Epithelial cell of prostate (primary cell): ENCODE measurements around the gene HSDL2.
A peak's percentile ranks its signal among the peaks of the same experiment; 100 is the strongest.
"Not testable (repeated sequence)": the region's sequence is repeated elsewhere in the genome, so short reads cannot be mapped to it uniquely, and the experiment has no call there.

ENCODE experiments used
- DNase-seq: peaks from one replicate; pipeline ENCODE4 v3.0.0-alpha.2; 2011; ENCODE audit warnings: low read depth, low spot score
- H3K27ac ChIP-seq: fragments of 450-650 bp; 2 replicates; pipeline ENCODE4 v1.5.1; 2017; ENCODE audit warnings: mild to moderate bottlenecking

Gene HSDL2

DNA sequence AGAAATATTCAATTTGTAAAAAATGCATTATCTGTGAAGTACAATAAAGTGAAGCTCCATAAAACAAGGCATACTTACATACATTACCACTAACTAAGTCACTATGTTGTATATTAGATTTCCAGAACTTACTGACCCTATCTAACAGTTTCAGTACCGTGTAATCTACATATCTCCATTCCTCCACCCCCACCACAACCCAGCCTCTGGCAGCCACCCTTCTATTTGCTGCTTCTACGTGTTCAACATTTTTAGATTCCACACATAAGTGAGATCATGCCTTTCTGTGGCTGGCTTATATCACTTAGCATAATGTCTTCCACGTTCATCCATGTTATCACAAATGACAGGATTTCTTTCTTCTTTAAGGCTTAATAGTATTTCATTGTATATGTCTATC is 15.1 kb upstream of the HSDL2 start:
- H3K27ac ChIP-seq = no peak overlapping the region
- no peak for DNase-seq

DNA sequence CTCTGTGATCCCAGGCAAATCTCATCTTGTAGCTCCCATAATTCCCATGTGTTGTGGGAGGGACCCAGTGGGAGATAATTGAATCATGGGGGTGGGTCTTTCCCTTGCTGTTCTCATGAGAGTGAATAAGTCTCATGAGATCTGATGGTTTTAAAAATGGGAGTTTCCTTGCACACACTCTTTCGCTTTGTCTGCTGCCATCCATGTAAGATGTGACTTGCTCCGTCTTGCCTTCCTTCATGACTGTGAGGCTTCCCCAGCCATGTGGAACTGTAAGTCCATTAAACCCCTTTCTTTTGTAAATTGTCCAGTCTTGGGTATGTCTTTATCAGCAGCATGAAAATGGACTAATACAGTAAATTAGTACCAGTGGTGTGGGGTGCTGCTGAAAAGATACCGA is 14.7 kb upstream of the HSDL2 start:
- not testable (repeated sequence) for H3K27ac ChIP-seq, DNase-seq

GRCh38 chr9:112366591-112366990 is 13.3 kb upstream of the HSDL2 start:
- no peak for DNase-seq
- H3K27ac ChIP-seq = no peak overlapping the region

DNA sequence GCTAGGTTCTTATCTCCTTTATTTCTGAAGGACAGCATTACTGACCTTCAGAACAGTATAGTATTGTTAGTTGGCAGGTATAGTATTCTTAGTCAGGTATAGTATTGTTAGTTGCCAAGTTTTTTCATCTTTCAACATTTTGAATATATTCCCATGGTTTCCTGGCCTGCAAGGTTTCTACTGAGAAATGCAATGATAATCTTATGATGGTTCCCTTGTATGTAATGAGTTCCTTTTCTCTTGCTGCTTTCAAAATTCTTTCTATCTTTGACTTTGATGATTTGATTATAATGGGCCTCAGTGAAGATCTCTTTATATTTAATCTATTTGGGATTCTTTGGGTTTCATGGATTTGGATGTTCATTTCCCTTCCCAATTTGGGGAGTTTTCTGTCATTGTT is 12.4 kb upstream of the HSDL2 start:
- DNase-seq = no peak
- no peak overlapping the region for H3K27ac ChIP-seq

- no peak for DNase-seq
- no peak overlapping the region for H3K27ac ChIP-seq
Observed at GRCh38 chr9:112369817-112370216, 10.1 kb upstream of the HSDL2 start.

DNA sequence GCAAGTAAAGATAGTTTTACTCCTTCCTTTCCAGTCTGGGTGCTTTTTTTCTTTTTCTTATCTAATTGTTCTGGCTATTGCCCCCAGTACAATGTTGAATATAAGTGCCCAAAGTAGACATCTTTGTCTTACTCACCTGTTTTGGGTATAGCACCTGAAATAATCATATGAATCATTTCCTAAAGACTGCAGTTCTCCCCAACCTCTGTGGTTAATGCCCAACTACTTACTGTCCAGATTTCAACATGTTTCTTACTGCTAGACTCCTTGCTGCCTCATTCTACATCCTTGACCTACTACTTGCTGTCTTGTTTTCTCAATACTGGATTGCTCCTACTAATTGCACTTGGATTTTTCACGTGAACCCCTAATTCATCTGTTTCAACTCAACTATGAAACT is 8.8 kb upstream of the HSDL2 start:
- DNase-seq = no peak
- H3K27ac ChIP-seq = no peak overlapping the region

GRCh38 chr9:112373666-112374065 is 6.2 kb upstream of the HSDL2 start:
- DNase-seq, H3K27ac ChIP-seq: not testable (repeated sequence)

DNA sequence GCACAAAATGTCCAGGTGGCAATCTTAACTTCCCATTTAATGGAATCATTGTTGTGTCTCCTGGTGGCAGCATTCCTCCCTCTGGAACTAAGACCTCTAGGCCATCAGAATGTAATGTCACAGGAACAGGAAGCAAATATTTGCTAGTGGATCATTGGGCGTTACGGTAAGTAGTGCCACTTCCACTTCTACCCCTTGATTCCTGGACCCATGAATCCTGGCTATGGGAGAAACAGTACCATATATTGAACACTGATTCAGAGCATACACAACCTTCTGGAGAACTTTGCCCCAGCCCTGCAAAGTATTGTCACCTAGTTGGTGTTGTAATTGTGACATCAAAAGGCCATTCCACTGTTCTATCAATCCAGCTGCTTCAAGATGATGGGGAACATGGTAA is 5.7 kb upstream of the HSDL2 start:
- not testable (repeated sequence) for H3K27ac ChIP-seq, DNase-seq

DNA sequence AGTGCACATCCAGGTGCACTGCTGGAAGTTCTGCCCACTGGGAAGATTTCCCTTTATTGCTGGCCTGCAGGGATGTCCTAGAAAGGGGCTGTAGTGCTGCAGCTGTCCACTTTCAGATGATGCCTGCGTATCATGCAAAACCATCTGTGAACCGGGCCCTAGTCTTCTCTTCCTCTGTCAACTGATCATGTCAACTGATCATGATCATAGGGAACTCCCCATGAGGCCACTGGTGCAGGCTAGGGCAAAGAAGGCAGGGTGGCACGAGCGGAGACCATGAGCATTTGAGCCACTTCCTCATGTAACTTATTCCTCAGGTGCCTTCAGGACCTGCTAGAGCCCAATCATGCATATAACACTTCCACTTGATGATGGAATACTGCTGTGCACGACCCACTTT is 4.5 kb upstream of the HSDL2 start:
- DNase-seq = no peak
- H3K27ac ChIP-seq = no peak overlapping the region

GRCh38 chr9:112377087-112377486 is 2.8 kb upstream of the HSDL2 start:
- no peak overlapping the region for H3K27ac ChIP-seq
- DNase-seq = no peak

DNA sequence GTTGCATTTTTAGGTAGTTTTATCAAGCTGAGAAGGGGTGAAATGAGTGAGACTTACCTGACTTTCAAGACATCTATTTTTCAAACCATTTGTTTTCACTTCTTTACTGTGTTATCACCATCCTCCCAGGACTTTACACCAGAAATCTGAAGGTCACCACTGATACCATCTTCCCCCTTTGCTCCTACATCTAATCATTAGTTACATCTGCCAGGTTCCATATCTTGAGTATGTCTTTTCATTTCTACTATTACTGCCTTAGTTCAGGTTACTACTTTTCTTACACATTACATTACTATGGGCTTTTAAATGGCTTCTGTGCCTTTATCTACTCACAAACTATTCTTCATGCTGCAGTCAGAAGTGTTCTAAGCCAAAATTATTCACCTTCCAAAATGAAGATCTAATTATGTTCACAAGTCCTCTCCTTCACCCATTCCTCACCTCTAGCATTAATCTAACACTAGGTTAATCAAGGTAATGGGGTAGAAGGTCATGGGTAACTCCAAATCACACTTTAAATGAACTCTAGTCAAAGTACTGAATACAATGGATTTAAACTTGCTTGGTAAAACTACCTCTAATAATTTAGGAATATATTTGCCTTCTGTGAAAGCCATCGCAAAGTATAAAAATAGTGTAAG is 2.1 kb upstream of the HSDL2 start:
- DNase-seq = no peak
- H3K27ac ChIP-seq = peak overlapping the region; percentile 67

DNA sequence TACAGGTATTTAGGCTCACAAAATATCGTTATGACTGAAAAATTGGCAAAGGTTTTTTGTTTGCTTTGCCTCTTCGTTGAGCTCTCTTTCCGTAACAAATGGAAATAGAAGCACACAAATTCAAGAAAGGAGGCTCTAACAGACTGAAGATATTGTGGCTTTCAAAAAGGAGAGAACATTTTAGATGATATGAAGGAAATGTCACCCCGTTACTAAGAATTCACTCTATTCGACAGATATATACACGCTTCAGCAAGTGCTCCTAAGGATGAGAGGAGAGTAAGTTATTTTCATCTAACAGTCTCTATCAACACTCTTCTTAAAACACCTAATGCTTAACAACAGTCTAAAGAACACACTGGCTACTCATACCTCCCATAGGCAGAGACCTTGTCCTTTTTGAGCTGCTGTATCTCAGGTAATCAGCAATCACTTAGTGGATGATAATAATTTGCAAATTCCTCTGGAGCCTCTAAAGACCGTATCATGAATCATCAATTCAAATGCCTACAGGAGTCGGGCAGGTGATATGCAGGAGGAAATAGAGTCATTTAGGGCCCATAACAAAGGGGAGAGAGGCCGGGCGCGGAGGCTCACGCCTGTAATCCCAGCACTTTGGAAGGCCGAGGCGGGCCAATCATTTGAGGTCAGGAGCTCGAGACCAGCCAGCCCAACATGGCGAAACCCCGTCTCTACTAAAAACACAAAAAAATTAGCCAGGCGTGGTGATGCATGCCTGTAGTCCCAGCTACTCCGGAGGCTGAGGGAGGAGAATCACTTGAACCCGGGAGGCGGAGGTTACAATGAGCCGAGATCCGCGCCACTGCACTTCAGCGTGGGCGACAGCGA is 1.4 kb upstream of the HSDL2 start:
- DNase-seq = peak; percentile 8
- peak overlapping the region; percentile 67 for H3K27ac ChIP-seq

DNA sequence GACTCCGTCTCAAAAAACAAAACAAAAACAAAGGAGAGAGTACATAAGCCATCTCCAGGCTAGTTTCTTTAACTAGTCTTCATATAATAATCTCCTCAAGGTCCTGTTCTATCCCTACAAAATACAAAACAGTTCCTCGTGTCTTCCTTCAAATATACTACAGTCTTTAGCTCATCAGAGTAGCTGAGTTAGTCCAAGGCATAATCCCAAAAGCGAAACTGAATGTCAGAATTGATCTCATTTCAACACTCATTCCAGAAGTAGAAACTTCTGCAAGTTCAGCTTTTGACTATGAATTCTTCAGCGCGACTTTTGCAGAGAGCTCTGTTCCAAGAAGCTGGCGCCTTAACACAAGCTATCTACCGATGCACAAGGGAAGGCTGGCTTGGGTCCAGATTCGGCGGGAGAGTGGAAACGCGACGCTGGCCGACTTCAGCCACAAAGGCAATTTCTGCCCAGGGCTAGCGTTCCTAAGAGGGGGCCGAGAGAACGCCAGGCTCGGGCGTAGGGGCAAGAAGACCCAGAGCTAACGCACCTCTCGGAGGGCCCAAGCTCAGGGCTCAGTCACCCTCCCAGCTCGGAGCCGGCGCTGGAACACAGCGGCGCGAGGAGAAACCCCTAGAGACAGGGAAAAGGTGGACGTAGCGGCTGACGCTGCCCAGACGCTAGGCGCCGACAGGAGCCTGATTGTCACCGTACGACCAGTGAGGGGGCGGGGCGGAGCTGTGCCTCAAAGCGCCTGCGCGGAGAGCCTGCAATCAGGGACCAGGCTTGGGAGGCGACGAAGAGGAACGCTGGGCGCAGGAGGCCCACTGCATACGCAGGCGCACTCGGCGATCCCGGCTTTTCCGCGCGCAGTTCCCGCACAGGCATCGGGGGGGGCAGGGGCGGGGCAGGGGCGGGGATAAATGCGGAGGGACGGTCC is 469 bp upstream of the HSDL2 start:
- DNase-seq = peak; percentile 86
- H3K27ac ChIP-seq = peak overlapping the region; percentile 67

DNA sequence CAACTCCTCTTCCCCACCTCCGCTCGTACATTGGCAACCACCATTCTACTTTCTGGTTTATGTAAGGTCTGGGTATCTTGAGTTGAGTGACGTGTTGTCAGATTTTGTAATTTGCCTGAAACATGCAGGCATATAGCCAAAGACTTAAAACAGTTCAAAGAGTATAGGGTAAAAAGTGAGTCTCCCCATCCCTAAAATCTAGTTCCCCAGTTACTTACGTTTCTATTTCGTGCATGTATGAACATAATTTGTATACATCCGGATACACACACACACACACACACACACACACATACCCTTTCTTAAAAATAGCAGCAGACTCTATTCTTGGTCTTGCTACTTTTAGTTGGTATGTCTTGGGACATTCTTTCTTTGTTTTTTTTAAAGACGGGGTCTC is 915 bp downstream of the HSDL2 start:
- DNase-seq = no peak
- peak overlapping the region; percentile 67 for H3K27ac ChIP-seq

GRCh38 chr9:112382066-112382465 is 2.2 kb downstream of the HSDL2 start:
- H3K27ac ChIP-seq = no peak overlapping the region
- DNase-seq = no peak

- no peak for DNase-seq
- H3K27ac ChIP-seq = no peak overlapping the region
Observed at GRCh38 chr9:112382501-112383364, 2.8 kb downstream of the HSDL2 start.

GRCh38 chr9:112384219-112384618 is 4.3 kb downstream of the HSDL2 start:
- DNase-seq = no peak
- H3K27ac ChIP-seq = no peak overlapping the region

- H3K27ac ChIP-seq = no peak overlapping the region
- DNase-seq = no peak
Observed at GRCh38 chr9:112384690-112385089, 4.8 kb downstream of the HSDL2 start.

DNA sequence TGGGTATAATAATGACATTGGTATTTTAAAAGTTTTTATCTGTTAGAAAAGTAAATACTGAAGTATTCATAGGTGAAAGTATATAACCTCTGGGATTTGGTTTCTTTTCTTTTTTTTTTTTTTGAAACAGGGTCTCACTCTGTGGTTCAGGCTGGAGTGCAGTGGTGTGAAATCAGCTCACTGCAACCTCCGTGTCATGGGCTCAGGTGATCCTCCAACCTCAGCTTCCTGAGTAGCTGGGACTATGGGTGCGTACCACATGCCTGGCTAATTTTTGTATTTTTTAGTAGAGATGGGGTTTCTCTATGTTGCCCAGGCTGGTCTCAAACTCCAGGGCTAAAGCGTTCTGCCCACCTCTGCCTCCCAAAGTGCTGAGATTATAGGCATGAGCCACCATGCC is 7.2 kb downstream of the HSDL2 start:
- no peak for DNase-seq

DNA sequence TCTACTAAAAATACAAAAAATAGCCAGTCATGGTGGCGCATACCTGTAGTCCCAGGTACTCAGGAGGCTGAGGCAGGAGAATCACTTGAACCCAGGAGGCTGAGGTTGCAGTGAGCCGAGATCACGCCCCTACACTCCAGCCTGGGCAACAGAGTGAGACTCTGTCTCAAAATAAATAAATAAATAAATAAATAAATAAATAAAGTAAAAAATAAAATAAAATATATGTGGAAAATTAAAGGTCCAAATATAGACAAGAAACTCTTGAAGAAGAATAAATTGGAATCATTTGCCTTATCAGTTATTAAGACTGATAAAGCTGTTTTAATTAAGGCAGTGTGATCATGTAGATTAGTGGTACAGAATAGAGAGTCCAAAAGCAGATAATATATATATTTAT is 10.0 kb downstream of the HSDL2 start:
- not testable (repeated sequence) for H3K27ac ChIP-seq, DNase-seq

More for the DNA sequence above, 7.2 kb downstream of the HSDL2 start:
- H3K27ac ChIP-seq = no peak overlapping the region
